ENCODE measurements around the gene PREPL. TPM values are rescaled to one million over a fixed set of nuclear protein-coding genes. Genes with fewer than 3 reads are reported as not detected.

PREPL gene
- polyA plus RNA-seq, 5 donors: 67.3 to 113 (median 106) TPM

Other genes with a start within 250 kb of the PREPL start
- 10 to 100 TPM; 41.7 to 60.2 (median 51.4) TPM for gene PPM1B, start 192.6 kb downstream of the PREPL start, polyA plus RNA-seq (ENCODE audit: insufficient read depth in 1 of 5, insufficient read length in 5 of 5, low replicate concordance in 1 of 5)
- 1 to 10 TPM in 1 of 5 donors, under 1 TPM in 4; 0.60 to 1.1 (median 0.70) TPM for gene SLC3A1, start 86.0 kb downstream of the PREPL start, polyA plus RNA-seq (ENCODE audit: insufficient read depth in 1 of 5, insufficient read length in 5 of 5, low replicate concordance in 1 of 5)
- 10 to 100 TPM in 4 of 5 donors, 1 to 10 TPM in 1; 9.1 to 14.9 (median 12.8) TPM for gene CAMKMT, start 453 bp upstream of the PREPL start, polyA plus RNA-seq (ENCODE audit: insufficient read depth in 1 of 5, insufficient read length in 5 of 5, low replicate concordance in 1 of 5)